HG03066 (cell line): ENCODE measurements around the gene BCL2.
"Not testable (repeated sequence)": the region's sequence is repeated elsewhere in the genome, so short reads cannot be mapped to it uniquely, and the experiment has no call there.

Source experiments
- ATAC-seq: cut with Tn5 transposase; IDR thresholded peaks from one replicate; pipeline ENCODE4 v1.9.1; 2021; ENCODE audit warnings: low read depth; ENCODE audit not compliant: unreplicated experiment

The BCL2 gene

DNA sequence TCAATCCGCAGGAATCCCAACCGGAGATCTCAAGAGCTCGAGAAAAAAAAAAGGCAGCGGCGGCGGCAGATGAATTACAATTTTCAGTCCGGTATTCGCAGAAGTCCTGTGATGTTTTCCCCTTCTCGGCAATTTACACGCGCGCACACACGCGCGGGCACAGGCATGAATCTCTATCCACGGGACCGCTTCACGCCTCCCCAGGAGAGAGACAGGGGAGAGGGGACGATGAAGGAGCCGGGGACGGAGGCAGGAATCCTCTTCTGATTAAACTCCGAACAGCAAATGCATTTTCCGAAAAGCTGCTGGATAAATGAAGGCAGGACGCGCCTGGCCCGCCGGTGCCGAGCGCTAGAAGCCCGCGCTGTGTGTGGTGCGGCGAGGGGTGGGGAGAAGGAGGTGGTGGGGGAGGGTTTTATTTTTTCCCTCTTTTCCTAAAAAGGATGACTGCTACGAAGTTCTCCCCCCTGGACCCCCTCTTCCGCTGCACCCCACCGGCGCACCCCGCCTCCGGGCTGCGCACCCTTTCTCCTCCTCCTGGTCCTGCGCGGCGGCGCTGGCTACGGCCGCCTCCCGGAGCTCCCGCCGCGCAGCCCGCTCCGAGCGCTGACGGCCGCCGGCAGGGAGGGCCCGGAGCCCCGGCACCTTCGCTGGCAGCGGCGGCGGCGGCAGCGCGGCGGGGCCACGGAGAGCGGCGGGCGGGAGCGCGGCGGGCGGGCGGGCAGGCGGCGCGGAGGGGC lies at the start of gene BCL2:
BCL2 (minus strand) TSS at position 387 of the 740 bp plus-strand sequence.
- peak; percentile 2 for ATAC-seq

DNA sequence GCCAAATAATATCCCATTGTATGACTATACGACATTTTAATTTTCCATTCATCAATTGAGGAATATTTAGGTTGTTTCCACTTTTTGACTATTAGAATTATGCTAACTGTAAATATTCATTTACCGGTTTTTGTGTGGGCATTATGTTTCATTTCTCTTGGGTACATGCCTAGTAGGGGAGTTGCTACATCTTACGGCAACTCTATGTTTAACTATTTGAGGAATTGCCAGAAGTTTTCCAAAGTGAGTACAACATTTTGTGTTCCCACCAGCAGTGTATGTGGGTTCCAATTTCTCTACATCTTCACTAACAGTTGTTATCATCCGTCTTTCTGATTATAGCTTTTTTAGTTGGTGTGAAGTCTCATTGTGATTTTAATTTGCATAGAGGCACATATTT lies 49.0 kb upstream of the BCL2 start:
- ATAC-seq = no peak

DNA sequence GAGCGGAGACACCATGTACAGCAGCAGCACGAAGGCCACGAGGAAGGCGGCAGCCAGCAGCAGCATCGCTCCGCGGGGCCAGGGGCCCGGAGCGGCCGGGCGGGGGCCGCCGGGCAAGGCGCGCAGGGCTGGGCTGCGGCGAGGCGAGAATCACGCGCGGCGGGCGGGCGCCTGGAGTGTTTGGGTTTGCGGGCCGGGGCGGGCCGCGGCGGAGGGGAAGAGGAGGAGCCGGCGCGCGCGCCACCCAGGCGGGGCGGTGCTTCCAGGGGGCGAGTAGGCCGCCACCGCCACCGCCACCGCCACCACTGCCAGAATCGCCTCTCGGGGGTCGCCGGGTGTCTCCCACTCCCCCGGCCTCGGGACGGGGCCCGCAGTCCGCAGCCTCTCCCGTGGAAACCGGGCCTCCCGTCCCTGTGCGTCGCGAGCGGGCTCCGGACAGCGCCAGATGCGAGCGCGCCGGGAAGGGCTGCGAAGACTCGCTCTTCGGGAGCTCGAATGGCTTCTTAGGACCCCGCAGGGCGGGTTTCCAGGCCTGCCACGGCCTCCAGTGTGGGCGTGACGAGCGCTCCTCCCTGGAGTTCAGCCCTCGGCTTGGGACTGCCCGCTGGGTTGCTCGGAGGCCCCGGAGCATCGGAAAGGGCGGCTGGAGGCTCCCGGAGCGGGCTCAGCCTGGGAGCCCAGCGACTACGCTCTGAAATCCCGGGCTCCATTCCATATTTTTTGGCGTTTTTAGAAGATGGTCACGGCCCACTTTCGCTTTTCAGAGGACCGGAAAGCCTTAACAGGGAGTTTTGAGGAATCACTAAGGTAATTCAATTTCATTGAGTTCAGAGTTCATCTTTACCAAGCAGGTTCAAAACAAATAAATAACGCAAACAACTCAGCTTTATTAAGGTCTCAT lies 47.7 kb upstream of the BCL2 start, which contains the start of gene KDSR:
KDSR (minus strand) TSS at position 154 of the 901 bp plus-strand sequence; CDS start at position 66, 88 bp downstream.
- peak; percentile 87 for ATAC-seq

DNA sequence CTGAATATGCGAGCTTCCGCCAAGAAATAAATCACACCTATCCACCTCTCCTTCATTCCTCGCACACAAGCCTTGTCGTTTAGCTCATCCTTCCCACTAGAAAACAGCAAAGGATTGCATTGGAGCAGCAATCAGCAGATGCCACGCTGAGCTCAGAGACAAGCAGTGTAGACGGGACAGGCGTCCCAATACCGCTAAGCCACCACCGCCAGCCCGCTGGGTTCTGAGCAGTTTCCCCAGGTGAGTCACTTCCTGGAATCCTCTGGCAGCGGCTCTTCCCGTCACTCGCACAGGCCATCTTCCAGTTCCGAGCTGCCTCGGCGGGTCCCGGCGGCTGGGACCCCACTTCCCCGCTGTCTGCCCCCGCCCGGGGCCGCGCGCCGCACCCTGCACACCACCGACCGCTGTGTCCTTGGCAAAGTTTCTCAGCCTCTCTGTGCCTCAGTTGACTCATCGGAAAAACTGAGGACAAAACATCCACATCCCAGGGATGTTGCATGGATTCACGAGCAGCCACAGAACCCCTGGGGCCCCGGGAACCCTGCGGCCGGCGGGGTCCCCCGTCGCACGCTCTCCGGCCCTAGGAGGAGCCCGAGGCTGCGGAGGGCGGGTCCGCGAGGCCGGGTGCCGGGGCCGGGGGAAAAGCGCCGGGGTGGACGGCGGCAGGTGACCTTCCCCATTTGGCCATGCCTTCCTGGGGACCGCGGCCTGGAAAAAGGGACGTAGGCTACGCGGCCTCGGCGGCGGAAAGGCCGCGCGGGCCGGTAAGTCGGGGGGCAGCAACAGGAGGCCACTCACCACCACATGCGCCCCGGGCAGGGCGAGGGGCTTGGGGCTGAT lies 46.9 kb upstream of the BCL2 start:
- ATAC-seq = peak; percentile 34

DNA sequence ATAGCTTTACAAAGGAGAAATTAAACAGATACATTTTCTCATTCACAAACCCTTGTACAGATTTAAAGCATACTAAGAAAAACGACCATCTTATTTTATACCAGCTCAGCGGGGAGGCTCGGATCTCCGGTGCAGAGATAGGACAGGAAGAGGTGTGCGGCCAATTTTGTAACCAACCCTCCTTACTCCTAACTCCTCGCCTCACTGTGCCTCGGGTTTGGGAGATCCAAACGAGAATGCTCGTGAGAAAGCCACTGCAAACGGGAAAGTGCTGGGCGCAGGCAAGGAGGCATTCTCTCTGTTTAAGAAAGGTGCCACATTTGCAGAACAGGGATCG lies 46.3 kb upstream of the BCL2 start:
- no peak for ATAC-seq

DNA sequence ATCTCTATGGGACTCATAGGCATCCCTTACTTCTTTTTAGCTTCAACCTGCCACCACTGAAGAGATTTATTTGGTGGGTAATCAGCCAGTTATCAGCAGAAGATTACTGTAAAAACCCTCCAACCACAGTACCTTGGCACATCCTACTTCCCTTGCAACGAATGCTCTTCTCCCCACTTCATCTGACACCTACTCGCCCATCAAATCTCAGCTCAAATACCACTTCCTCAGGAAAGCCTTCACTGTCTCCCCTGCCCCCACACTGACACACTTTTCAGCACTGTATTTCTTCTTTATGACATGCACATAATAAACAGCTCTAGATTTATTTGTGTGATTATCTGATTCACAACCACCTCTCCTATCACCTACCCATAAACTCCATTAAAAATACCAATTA lies 44.4 kb upstream of the BCL2 start:
- no peak for ATAC-seq

DNA sequence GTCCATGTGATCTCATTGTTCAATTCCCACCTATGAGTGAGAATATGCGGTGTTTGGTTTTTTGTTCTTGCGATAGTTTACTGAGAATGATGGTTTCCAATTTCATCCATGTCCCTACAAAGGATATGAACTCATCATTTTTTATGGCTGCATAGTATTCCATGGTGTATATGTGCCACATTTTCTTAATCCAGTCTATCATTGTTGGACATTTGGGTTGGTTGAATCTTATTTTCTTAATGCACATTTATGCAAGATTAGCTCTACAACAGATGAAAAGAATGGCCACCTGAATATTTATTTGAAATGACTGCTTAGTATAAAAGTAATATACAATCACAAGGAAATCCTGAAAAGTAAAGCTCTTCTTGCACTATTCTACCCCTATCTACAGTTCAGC lies 43.9 kb upstream of the BCL2 start:
- ATAC-seq = not testable (repeated sequence)

DNA sequence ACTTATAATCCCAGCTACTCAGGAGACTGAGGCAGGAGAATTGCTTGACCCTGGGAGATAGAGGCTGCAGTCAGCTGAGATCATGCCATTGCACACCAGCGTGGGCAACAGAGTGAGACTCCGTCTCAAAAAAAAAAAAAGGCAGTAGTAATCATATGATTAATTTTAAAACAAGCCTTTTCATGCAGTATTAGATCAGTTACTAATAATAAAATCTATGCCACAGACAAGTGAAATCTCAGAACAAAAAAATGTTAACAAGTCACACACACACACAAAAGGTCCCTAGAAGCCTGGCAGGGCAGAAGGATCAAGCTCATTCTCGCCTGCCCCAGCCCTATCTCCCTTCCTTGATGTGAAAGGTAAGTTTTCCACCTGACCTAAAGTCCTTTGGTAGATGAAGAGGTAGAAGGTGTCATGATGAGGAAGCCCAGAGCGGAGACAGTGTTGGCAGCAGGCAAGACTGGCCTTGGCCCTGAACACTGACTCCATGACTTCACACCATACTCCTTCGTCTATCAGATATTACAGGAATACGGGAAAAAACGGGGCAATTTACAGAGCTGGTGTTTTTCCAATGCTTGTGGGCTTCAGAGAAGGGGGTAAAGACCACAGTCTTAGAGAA lies 36.8 kb upstream of the BCL2 start:
- no peak for ATAC-seq

DNA sequence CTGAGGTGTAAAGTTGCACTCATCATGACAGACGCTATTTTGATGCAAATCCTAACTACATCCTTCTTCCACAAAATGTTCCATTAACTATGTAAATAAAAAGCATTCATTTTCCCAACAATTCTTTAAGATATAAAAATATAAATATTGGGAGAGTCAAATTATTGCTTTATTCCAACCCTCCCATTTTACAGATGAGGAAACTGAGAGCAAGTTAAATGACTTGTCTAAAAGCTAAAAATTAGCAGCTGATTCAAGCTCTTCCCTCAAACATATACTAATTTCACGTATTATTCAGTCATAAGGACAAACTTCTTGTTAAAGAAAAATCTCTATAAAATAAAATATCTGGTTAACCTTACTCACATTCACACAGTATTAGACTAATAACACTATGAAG lies 30.7 kb upstream of the BCL2 start:
- ATAC-seq = no peak

DNA sequence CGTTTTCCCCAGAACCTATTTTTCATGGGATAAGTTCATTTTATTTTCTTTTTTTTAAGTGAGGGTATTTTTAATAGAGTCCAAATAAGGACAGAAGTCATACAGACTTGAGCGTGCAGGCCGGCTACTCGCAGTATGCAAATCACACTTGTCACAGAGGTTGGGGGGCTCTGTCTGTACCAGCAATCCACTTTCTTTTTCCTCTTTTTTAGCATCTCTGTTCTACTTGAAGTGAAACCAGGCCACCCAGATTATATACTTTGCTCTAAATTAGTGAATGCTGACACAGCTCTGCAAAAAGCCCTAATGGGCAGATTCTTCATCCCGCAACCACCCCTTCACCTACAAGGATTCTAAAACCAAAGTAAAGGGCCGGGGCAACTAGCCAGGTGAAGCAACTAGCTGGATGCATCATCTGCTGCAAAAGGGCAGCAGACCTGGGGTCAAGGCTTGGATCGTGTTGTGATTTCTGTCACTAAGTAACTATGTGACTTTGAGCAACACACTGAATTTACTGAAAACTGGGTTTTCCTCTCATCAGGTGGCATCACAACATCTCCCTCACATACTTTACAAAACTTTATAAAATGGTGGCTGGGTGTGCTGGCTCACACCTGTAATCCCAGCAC lies 29.1 kb upstream of the BCL2 start:
- ATAC-seq = no peak

DNA sequence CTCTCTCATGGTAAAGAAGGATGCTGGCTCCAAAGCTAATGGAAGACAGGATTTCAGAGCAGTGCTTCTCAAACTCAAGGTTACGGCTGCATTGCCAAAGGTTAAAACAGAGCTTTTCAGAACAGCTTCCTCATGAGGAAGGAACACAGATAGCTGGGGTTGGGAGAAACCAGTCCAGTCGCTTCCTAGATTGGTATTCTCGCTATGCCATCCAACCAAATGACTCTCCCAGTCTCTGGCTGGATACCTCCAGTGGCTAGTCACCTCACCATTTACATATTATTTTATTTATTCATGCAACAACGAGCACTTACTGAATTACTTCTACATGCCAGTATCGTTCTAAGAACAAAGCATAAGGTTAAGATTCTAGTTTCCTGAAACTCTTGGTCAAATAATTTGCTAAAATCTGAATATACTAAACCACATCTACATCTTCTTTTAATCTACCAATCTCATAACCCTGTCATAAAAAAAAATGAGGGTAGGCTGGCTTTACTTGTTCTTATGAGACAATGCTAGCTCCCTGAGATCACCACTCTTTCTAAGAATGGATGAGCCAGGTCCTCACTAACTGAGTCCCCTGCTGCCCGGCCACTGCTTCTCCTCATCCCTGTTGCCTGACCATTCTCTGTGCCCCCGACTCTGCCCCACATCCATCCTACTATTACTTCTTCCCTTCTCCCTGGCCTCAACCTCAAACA lies 27.1 kb upstream of the BCL2 start:
- no peak for ATAC-seq

DNA sequence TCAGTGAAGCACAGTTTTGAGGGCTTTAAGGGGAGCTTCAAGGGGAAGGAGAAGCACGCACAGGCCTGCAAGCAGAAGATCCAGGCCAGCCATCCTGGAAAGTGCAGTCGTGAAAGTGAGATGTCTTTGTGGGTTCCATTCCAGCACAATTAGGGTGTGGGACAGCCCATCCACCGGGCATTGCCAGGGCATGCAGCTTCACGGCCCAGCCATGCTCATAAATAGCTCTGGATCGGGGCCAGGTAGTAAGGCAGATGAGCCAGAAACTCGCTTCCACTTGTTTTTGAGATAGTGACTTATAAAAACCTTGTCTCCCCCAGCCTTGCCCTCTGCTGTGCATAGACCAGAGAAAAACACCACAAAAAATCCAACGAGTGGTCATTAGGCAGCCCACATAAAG lies 26.5 kb upstream of the BCL2 start:
- no peak for ATAC-seq

DNA sequence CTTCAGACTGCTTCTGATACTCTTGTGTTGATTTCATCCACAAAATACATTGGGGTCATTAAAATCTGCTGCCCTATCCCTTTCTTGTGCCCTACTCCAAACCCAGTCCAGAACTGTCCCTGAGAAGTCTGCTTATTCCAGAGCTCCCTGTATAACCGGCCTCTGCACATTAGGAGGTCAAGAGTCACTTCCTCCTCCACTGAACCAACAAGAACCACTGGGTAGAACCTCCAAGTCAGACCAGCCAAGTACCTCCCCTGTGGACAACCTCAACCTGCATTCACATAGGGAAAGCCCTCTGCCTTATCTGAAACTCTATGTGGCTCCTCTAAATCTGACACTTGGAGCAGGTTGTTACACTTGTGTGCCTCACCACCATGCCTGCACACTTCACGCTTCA lies 25.3 kb upstream of the BCL2 start:
- no peak for ATAC-seq

DNA sequence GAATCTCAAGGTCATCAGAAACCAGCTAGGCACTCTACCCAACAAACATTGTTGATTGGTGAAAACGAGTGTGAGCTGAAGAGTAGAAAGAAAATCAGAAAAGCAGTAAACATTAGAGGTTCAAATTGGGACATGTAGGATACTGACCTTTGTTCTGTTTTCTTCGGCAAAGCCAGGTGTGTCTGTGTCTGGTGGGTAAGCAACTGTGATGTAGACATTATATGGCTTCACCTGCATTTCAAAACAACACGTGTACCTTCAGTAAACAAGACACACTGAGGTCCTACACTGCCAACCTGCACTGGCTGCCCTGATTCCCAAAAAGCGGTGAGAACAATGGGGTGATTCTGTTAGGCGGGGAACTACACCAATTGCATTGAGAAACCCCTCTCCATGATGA lies 24.7 kb upstream of the BCL2 start:
- no peak for ATAC-seq

DNA sequence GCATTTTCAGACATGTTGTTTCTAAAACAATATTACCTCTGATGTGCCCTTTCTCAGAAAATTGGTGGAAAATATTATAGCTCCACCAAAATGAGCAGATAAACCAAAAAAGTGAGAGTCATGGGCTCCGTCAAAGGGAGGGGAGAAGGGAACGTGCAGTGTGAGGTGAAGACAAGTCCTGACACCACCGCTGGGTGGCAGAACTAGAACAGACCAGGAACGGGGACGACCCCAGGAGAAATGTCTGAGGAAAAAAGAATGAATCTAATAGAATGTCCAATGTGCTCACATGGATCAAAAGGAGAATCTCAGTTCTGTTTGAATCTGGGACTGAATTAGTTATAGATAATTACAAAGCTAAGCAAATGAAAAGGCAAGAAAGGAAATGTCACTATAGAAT lies 22.6 kb upstream of the BCL2 start:
- ATAC-seq = no peak

DNA sequence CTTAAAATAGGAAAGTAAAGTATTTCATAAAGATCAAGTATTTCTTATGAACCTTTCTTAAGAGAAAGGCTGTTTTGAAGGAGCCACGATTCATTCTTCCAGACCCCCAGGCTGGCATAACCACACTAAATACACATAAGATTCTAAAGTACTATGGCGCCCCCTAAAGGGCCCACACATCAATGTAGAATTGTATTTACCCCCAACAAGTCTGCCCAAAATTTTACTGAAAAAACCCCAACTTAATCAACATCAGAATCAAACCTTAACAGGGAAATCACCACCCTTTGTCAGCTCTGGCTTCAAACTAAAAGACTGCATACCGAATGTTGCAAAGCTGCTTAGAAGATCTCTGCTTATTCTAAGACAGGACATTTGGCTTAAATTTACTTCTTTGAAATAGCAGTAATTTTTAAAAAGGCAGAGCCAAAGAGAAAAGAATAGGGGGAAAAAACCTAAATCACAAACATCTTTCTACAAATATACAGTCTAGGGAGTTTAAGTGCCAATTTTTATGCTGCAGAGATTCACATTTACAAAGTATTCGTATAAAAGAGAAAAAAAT lies 20.4 kb upstream of the BCL2 start:
- ATAC-seq = no peak

DNA sequence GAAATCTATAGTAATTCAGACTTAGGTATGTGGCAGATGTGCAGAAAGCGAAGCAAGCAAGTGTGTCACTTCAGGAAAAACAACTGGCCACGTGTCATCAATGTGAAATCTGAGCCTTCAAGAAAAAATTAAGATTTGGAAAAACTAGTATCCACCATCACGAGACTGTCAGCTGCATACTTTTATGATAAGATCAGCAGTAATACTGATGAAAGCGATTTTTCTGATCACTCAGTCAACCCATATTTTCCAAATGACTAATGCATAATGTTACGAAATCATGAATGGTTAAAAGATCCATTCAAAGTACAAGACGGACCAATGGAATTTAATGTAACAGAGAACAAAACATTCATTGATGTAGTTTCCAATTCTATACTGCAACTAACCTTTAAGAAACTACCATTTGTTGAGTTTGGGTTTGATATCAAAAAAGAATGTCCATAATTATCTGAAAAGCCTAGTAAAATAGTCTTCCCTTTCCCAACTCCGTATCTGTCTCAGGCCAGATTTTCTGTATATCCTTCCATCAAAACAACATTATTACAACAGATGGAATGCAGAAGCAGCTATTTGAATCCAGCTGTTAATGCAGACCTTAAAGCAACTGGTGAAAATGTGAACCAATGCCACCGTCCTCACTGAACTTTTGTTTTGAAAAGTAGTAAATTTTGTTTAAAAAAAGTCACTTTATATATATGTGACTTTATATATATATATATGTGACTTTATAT lies 17.0 kb upstream of the BCL2 start:
- no peak for ATAC-seq

DNA sequence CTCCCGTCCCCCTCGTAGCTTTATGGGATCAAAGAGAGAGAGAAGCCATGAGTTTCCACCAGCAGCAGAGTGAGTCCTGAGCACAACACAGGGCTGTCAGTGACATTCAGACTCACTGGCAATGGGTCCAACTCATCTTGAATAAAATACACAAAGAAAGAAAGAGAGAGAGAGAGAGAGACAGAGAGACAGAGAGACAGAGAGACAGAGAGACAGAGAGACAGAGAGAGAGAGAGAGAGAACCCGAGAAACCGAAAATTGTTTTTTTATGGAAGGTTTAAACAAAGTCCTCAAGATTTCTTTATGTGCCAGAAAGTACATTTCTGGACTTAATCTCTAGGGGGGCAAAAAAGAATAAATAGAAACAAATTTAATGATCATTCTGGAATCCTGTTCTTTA lies 11.5 kb upstream of the BCL2 start:
- ATAC-seq = no peak
